Endothelial cell (in vitro differentiated cells): ENCODE results near the gene SECISBP2L. TPM values are rescaled to one million over a fixed set of nuclear protein-coding genes. Genes with fewer than 3 reads are reported as not detected.

Experiments used
- DNase-seq: peaks from one replicate; pipeline ENCODE4 v3.0.0; 2021; ENCODE audit warnings: low spot score
- H3K27ac Mint-ChIP-seq: one replicate; pipeline ENCODE4 v1.8.0; 2021; ENCODE audit warnings: mixed read lengths, inconsistent platforms; ENCODE audit not compliant: unreplicated experiment
- H3K27me3 Mint-ChIP-seq: one replicate; pipeline ENCODE4 v1.8.0; 2021; ENCODE audit warnings: mild to moderate bottlenecking, moderate library complexity, mixed read lengths, inconsistent platforms; ENCODE audit not compliant: unreplicated experiment
- H3K36me3 Mint-ChIP-seq: one replicate; pipeline ENCODE4 v1.8.0; 2021; ENCODE audit warnings: mild to moderate bottlenecking, low read depth, mixed read lengths, inconsistent platforms; ENCODE audit not compliant: unreplicated experiment
- H3K4me1 Mint-ChIP-seq: one replicate; pipeline ENCODE4 v1.8.0; 2021; ENCODE audit warnings: mild to moderate bottlenecking, mixed read lengths, inconsistent platforms; ENCODE audit not compliant: unreplicated experiment
- H3K4me3 Mint-ChIP-seq: one replicate; pipeline ENCODE4 v1.8.0; 2021; ENCODE audit warnings: mild to moderate bottlenecking, mixed read lengths, inconsistent platforms; ENCODE audit not compliant: unreplicated experiment
- H3K9me3 Mint-ChIP-seq: one replicate; pipeline ENCODE4 v1.8.0; 2021; ENCODE audit warnings: mixed read lengths, inconsistent platforms; ENCODE audit not compliant: unreplicated experiment
- total RNA-seq: library from RNA; stranded (reverse); fragmentation: NEBNext Ultra II Directional; extraction: Animal tissue kit (Norgen Biotek cat#: 25700); gene quantifications from one replicate; pipeline ENCODE4 v1.2.1, GENCODE V29; 2021; ENCODE audit not compliant: unreplicated experiment
- TF ChIP-seq, protein P1 (sequence below): fragments of 200-600 bp; sonication (generic); IDR thresholded peaks from one replicate; pipeline ENCODE4 v1.5.0; 2021; ENCODE audit warnings: antibody characterized with exemption; ENCODE audit not compliant: unreplicated experiment

The SECISBP2L gene
- total RNA-seq, 1 donor from 2014 or later: 44.3 TPM

DNA sequence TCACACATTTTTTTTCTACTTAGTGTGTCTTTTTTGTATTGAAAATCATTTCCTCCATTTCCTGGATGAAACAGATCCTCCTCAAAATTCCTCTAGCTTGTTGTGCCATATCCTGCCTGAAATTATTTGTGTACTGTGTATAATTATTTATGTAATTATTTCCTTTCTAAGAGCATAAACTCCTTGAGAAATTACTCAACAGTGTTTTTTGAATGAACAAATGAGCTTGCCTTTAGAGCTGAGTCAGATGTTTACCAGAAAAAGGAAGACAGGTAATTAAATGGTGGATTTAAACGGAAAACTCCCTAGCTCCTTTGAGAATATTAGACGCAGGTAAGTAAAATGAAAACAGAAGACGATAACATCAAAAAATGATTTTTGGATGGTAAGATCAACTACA is 13.2 kb upstream of the SECISBP2L start:
- H3K9me3 Mint-ChIP-seq: no peaks in the 10 kb centered on the region
- TF ChIP-seq, protein P1, sequence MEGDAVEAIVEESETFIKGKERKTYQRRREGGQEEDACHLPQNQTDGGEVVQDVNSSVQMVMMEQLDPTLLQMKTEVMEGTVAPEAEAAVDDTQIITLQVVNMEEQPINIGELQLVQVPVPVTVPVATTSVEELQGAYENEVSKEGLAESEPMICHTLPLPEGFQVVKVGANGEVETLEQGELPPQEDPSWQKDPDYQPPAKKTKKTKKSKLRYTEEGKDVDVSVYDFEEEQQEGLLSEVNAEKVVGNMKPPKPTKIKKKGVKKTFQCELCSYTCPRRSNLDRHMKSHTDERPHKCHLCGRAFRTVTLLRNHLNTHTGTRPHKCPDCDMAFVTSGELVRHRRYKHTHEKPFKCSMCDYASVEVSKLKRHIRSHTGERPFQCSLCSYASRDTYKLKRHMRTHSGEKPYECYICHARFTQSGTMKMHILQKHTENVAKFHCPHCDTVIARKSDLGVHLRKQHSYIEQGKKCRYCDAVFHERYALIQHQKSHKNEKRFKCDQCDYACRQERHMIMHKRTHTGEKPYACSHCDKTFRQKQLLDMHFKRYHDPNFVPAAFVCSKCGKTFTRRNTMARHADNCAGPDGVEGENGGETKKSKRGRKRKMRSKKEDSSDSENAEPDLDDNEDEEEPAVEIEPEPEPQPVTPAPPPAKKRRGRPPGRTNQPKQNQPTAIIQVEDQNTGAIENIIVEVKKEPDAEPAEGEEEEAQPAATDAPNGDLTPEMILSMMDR: no peak
- no peak overlapping the region for H3K27ac Mint-ChIP-seq
- peaks cover 7% of the 10 kb centered on the region for H3K27me3 Mint-ChIP-seq
- H3K4me1 Mint-ChIP-seq: peaks cover 8% of the 10 kb centered on the region
- no peaks in the 10 kb centered on the region for H3K36me3 Mint-ChIP-seq
- DNase-seq: no peak
- H3K4me3 Mint-ChIP-seq: no peak overlapping the region

DNA sequence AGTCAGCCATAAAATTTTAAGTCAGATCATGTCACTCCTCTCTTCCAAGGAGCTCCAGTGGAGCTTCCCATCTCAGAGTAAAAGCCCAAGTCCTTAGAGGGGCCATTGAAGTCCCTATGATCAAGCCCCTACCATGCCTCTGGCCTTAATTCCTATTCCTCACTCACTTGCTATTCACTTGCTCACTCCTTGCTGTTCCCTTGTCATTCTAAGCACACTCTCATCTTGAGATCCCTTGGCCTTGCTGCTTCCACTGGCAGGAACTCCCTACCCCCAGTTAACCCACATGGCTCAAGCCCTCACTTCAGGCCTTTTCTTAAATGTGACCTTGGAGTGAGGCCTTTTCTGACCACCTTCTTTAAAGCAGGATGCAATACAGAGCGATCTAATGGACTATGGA is 12.3 kb upstream of the SECISBP2L start:
- Mint-ChIP-seq H3K36me3 (no peaks in the 10 kb centered on the region), H3K4me3 (no peak overlapping the region), H3K4me1 (peaks cover 8% of the 10 kb centered on the region), H3K27me3 (peaks cover 7% of the 10 kb centered on the region), H3K27ac (no peak overlapping the region), H3K9me3 (no peaks in the 10 kb centered on the region)
- TF ChIP-seq, protein P1: no peak
- DNase-seq: no peak

DNA sequence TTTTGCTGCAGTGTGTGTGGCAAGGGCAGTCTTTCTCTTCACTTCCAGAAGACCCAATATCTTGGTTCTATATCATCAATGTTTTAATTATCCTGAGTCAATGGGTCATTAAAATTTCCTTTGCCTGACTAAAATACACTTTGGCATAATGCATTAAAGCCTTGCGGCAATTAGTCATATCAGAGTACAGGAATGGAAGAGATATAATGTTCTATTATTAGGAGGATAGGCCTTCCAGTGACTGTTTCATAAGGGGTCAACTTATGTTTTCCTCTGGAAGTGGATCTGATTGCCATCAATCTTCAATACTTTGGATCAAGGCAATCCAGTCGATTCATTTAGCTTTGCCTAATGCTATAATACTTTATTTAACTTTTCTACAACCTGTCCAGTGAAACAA is 9.4 kb upstream of the SECISBP2L start:
- no peaks in the 10 kb centered on the region for H3K9me3 Mint-ChIP-seq

DNA sequence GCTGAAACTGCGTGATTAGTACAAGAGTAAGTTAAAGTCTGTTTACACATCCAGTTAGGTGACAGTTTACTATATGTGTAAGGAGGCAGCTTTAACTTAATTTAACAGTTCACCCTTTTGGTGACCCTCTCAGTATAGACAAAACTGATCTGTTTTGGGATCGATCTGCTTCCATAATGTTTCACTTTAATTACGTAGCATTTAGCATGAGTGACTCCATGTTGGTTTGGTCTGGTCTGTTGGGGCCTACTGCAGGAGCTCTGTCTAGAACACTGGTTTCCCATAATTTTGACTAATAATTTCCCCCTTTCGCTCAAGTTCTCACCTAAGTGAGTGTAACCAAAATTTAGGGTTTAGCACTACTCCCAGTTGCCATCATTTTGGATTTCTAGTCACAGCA is 6.4 kb upstream of the SECISBP2L start:
- Mint-ChIP-seq H3K27me3 (no peaks in the 10 kb centered on the region), H3K4me3 (no peak overlapping the region), H3K27ac (no peak overlapping the region), H3K4me1 (no peaks in the 10 kb centered on the region), H3K9me3 (no peaks in the 10 kb centered on the region), H3K36me3 (peaks cover 5% of the 10 kb centered on the region)
- DNase-seq: no peak
- TF ChIP-seq, protein P1: no peak

More for the DNA sequence above, 9.4 kb upstream of the SECISBP2L start:
- no peak overlapping the region for H3K4me3 Mint-ChIP-seq
- DNase-seq: no peak
- TF ChIP-seq, protein P1: no peak
- no peak overlapping the region for H3K27ac Mint-ChIP-seq
- H3K4me1 Mint-ChIP-seq: peaks cover under 1% of the 10 kb centered on the region
- peaks cover 5% of the 10 kb centered on the region for H3K36me3 Mint-ChIP-seq
- peaks cover 2% of the 10 kb centered on the region for H3K27me3 Mint-ChIP-seq

DNA sequence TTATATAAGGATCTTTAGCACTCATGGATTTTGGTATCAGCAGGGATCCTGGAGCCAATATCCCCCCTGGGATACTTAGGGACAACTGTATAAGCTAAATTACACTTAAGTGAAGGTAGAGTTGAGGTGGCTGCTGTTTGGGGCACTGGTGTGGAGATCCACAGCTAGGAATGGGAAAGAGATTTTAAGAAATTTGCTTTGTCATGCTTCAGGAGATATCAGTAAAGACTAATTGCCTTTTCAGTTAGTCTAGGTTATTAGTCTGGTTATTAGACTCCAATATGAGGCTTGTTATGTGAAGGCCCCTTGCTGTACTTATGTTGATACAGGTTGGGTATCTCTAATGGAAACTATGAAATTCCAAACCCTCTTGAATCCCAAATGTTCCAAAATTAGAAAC is 1.2 kb upstream of the SECISBP2L start:
- Mint-ChIP-seq H3K27ac (no peak overlapping the region), H3K36me3 (peaks cover 5% of the 10 kb centered on the region), H3K4me1 (peaks cover 11% of the 10 kb centered on the region), H3K27me3 (no peaks in the 10 kb centered on the region), H3K9me3 (no peaks in the 10 kb centered on the region), H3K4me3 (no peak overlapping the region)
- DNase-seq: no peak
- TF ChIP-seq, protein P1: no peak
